ENCODE results near the gene ACAP3.

Gene ACAP3

DNA sequence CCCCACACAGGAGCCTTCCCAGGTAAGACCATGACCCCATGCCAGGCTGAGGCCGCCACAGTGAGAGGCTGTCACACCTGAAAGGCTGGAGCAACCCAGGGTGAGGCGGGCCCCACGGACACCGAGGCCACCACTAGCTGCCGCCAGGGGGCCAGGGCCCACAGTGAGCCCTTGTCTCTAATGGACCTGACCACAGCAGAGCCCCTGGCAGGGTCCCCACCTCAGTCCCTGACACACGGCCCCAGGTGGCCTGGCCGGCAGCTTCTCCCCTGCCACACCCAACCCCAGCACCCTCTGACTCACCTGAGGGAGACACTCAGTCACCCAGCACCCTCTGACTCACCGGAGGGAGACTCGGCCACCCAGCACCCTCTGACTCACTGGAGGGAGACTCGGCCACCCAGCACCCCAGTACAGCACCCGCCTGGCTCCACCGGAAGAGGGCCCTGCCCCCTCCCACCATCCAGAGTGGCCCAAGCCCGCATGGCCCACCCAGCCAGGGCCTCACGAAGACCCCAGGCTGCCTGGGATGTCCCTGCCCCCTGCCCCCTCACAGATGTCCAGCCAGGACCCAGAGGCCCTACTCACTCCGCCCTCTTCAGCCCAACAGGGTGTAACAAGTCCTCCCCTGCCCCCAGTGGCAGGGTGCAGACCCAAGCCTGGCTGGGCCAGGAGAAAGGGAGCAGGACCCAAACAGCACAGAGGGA is 37.1 kb upstream of the ACAP3 start:
- DNase-seq, result no peak

DNA sequence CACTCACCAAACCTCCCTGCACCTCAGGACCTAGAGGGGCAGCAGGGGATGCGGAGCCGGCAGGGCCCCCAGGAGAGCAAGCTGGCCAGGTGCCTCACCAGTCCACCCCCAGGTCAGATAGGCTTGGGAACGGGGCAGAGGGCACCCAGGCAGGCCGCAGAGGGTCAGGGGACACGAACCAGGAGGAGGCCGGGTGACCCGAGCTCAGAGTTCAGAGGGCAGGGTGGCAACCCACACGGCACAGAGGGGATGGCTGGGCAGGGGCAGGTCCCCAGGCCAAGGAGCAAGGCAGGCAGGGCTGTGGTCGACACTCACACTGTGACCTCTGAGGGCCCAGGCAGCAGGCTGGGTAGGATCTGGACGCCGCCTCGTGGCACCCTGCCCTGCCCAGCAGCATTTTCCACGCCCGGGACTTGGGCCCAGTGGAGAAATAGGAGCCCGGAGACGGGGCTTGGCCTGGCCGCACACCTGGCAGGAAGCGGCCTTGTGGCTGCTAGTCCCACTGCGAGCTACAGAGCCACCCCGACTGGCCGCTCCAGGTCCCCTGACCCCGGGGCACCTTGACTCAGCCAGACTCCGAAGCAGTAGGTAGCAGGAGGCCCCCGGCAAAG is 36.2 kb upstream of the ACAP3 start:
- DNase-seq, result no peak

DNA sequence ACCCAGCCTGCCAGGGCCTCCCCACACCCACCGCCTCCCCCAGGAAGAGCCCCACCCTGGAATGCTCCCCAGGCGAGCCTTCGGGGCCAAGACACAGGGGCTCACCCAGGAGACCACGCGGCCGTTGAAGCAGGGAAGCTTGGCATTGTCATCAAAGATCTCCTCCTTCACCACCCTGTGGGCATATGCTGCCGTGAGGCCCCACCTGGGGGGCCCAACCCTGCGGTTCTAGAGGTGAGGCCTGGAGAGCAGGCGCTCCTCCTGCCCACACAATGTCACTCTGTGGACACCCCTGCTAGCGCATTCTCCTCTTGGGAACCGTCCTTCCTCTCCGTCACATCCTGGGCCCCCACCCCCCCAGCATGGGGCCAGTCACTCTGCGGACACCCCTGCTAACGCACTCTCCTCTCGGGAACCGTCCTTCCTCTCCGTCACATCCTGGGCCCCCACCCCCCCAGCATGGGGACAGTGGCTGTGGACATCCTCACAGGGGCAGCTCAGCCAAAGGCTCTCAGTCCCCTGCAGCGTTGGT is 34.9 kb upstream of the ACAP3 start:
- no peak for DNase-seq

DNA sequence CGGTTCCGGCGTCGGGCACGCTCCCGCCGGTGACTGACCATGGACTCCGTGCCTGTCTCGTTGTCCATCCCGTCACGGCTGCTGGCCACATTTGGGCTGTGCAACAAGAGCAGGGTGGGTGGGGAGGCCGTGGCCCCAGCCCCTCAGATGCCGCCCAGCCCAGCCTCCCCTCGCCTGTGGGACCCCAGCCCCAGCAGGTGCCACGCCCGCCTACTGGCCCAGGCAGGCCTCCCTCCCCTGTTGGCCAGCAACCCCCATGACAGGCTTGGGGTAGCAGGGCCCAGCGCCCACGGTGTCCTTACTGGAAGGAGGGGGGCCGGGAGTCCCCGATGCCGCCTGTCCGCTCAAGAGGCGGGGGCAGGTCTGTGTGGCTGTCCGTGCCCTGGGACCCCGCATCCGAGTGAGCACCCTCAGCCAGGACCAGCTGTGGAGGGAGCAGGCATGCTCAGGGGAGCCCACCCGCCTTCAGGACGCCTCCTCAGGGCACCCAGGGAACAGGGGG is 34.4 kb upstream of the ACAP3 start:
- DNase-seq, result no peak

DNA sequence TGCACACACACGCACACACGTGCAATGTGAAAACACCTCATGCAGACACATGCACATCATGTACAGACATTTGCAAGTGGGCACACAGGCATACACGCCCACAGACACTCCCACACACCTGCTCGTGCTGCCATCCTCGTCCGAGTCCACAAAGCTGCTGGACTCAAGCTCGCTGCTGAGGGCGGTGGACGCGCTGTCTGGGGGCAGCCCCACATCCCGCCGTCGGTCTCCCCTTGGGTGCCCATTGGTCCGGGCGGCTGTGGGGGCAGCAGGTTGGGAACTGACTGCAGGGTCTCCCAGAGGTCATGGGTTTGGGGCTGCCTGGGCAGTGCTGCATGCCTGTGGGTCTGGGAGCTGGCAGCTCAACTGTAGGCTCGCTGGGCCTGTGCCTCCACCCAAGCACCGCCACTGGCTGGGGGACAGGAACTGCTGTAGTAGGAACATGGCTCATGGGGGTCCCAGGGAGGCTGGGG is 33.9 kb upstream of the ACAP3 start:
- no peak for DNase-seq

DNA sequence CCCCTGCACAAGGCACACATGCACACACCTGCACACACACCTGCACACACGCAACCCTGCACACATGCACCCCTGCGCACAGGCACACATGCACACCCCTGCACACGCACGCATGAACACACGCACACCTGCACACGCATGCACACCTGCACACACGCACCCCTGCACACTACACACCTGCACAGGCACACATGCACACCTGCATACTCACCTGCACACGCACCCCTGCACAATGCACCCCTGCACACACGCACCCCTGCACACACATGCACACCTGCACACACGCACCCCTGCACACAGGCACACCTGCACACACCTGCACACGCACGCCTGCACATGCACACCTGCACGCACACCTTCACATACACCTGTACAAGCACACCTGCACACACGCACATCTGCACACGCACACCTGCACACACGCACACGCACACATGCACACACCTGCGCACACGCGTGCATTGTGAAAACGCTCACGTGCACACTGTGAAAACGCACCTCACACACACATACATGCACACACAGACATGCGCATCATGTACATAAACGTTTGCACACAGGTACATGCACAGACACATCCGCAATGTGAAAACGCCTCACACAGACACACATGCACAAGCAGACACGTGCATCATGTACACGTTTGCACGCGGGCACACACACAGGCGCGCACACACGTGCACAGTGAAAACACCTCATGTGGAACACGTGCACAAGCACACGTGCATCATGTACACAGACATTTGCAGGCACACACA is 33.2 kb upstream of the ACAP3 start:
- DNase-seq, result no peak

DNA sequence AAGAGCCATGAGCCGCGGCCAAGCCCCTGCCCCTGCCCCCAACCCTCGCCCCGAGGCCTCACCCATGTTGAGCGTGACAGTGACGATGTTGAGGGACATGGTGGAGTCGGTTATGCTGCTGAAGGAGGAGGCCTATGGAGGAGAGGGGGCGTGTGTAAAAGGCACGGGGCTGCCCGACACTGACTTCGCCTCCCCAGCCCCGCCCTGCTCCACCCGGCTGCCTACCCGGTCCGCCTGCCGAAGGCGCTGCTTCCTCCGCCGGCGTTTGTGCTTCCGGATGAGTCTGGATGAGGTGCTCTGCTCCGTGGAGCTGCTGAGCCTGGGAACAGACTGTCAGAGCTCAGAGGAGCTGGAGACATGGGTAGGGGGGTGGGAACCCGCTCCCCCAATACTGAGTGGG is 32.5 kb upstream of the ACAP3 start:
- no peak for DNase-seq

DNA sequence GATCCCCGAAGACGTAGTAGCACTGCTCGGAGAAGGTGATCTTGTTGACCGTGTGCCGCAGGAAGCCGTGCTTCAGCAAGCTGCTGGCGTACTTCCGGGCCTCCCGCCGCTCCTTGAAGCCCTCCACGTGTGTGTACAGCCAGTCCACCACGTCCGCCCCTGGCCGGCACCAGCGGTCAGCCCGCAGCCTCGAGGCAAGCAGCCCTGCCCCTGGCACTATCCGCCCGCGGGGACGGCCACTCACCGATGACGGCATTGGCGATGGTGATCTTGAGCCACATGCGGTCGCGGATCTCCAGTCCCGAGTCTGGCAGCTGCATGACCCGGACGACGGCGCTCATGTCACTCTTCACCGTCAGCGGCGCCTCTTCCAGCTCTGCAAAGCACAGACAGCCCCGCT is 30.5 kb upstream of the ACAP3 start:
- DNase-seq, result no peak

DNA sequence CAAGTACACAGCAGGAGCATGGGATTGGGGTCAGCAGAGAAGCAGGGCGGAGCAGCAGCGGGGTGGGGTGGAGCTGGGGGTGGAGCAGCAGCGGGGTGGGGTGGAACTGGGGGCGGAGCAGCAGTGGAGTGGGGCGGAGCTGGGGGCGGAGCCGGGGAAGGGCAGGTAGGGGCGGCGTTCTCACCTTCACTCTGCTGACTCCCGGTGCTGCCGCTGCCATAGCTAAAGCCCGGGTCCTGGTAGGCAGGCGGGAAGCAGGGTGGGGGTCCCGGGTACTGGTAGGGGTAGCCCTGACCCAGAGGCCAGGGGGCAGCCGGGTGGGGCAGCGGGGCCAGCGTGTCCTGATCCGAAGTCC is 30.0 kb upstream of the ACAP3 start:
- no peak for DNase-seq

DNA sequence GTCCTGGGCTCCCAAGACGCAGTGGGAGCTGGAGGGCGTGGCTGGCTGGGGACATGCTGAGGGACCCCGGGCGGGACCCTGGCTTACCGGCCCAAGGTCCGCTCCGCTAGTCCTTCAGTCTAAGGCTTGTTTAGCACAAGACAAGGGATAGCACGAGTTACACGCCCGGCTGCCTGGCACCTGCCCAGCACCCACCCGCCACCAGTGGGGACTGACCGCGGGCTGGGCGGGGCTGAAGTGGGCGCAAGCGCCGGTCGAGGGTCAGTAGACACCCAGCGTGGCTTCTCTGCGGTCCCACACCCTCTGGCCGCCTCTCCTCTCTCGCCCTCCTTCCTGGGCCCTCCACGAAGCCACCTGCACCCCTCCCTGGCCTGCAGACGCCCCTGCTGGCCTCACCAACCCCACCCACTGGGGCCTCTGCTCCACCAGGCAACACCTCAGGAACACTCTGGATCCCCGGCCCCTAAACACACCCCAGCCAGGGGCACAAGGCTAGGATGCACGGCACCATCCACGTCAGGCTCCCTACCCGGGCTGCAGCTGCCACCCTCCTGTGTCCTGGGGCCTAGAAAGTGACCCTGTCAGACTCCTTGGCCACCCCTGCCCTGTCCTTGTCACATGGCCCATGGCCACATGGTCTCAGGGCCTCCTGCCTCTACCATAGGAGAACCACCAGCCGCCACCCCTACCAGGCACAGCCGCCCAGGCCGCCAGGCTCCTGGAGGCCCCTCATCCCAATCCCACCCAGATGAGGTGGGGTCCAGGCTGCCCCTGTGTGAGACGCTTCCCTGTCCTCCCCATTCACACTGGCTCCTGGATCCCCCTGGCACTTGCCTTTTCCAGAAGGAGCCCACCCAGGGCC is 29.4 kb upstream of the ACAP3 start:
- no peak for DNase-seq

DNA sequence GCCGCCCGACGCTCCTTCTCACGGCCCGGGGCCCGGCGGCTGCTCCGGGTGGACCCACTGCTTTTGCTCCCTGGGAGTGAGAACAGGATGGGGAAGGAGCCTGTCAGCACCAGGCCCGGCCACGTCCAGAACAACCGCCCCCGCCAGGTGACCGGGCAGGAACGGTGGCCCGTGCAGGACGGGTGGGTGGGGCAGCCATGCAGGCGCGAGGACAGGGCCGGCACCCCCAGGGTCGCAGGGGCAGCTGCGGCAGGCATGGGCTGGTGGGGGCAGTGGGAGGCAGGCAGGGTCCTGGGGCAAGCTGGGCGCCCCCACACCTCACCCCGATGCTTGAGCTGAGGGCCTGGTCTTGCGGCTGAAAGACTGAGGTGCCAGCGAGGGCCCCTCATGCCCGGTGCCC is 28.7 kb upstream of the ACAP3 start:
- no peak for DNase-seq

DNA sequence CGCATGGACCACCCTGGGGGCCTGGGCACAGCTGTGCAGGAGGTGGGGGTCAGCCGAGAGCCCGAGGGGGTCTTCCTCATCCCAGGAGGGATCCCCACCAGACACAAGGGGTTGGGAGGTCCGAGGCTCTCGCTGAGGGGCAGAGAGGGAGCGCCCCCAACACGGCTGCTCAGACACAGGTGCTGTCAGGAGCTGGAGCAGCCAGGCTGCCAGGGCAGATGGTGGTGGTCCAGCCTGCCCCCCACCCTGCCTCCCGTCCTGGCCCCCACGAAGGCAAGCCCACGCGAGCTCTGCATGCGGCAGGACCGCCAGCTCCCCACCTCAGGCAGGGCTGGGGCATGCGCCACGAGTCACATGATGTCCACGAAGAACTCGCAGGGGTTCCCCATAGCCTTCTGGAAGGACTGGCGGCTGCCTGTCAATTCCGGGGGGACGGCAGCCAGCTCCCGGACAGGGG is 28.1 kb upstream of the ACAP3 start:
- no peak for DNase-seq

DNA sequence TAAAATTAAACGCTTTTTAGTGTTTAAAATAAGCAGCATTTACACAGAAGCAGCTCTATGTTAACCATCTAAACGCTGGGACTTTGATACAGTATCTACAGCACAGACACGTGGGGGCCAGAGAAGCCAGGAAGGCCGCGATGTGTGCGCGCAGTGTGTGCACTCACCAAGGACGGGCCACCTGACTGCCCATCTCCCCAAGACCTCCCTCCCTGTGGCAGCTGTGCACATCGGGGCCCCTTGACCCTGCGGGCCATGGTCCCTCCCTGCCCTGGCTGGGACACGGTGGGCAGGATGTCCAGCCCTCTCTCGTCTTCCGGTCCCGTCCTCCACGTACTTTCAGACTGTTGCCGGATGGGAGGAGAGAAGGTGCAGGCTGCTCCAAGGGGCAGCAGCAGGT is 27.6 kb upstream of the ACAP3 start:
- no peak for DNase-seq

DNA sequence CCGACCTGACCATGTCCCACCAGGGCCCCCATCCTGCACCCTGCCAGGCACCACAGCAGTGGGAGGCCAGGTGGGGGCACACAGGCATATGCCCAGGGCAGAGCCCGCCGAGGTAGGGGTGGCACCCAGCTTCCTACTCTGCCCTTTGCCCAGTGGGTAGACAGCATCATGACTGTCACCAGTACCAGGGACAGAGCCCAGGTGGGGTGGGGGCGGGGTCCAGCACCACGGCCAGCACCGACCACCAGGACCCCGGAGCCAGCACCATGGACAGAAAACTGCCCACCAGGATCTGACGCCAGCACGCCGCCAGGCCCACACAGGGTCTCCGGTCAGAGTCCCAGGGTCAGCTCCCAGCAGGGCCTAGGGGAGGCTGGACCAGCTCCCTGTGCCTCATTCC is 27.1 kb upstream of the ACAP3 start:
- no peak for DNase-seq

DNA sequence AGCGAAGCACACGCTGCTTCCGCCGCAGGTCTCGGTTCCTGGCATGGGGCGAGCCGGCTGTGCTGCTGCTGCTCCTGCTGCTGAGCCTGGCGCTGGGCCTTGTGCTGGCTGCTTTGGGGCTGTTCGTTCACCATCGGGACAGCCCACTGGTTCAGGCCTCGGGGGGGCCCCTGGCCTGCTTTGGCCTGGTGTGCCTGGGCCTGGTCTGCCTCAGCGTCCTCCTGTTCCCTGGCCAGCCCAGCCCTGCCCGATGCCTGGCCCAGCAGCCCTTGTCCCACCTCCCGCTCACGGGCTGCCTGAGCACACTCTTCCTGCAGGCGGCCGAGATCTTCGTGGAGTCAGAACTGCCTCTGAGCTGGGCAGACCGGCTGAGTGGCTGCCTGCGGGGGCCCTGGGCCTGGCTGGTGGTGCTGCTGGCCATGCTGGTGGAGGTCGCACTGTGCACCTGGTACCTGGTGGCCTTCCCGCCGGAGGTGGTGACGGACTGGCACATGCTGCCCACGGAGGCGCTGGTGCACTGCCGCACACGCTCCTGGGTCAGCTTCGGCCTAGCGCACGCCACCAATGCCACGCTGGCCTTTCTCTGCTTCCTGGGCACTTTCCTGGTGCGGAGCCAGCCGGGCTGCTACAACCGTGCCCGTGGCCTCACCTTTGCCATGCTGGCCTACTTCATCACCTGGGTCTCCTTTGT is 26.0 kb upstream of the ACAP3 start:
- DNase-seq, result no peak

DNA sequence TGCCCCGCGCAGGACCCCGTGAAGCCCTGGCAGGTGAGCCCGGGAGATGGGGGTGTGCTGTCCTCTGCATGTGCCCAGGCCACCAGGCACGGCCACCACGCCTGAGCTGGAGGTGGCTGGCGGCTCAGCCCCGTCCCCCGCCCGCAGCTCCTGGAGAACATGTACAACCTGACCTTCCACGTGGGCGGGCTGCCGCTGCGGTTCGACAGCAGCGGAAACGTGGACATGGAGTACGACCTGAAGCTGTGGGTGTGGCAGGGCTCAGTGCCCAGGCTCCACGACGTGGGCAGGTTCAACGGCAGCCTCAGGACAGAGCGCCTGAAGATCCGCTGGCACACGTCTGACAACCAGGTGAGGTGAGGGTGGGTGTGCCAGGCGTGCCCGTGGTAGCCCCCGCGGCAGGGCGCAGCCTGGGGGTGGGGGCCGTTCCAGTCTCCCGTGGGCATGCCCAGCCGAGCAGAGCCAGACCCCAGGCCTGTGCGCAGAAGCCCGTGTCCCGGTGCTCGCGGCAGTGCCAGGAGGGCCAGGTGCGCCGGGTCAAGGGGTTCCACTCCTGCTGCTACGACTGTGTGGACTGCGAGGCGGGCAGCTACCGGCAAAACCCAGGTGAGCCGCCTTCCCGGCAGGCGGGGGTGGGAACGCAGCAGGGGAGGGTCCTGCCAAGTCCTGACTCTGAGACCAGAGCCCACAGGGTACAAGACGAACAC is 25.2 kb upstream of the ACAP3 start:
- no peak for DNase-seq

DNA sequence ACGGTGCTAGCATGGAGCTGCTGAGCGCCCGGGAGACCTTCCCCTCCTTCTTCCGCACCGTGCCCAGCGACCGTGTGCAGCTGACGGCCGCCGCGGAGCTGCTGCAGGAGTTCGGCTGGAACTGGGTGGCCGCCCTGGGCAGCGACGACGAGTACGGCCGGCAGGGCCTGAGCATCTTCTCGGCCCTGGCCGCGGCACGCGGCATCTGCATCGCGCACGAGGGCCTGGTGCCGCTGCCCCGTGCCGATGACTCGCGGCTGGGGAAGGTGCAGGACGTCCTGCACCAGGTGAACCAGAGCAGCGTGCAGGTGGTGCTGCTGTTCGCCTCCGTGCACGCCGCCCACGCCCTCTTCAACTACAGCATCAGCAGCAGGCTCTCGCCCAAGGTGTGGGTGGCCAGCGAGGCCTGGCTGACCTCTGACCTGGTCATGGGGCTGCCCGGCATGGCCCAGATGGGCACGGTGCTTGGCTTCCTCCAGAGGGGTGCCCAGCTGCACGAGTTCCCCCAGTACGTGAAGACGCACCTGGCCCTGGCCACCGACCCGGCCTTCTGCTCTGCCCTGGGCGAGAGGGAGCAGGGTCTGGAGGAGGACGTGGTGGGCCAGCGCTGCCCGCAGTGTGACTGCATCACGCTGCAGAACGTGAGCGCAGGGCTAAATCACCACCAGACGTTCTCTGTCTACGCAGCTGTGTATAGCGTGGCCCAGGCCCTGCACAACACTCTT is 24.5 kb upstream of the ACAP3 start:
- no peak for DNase-seq

DNA sequence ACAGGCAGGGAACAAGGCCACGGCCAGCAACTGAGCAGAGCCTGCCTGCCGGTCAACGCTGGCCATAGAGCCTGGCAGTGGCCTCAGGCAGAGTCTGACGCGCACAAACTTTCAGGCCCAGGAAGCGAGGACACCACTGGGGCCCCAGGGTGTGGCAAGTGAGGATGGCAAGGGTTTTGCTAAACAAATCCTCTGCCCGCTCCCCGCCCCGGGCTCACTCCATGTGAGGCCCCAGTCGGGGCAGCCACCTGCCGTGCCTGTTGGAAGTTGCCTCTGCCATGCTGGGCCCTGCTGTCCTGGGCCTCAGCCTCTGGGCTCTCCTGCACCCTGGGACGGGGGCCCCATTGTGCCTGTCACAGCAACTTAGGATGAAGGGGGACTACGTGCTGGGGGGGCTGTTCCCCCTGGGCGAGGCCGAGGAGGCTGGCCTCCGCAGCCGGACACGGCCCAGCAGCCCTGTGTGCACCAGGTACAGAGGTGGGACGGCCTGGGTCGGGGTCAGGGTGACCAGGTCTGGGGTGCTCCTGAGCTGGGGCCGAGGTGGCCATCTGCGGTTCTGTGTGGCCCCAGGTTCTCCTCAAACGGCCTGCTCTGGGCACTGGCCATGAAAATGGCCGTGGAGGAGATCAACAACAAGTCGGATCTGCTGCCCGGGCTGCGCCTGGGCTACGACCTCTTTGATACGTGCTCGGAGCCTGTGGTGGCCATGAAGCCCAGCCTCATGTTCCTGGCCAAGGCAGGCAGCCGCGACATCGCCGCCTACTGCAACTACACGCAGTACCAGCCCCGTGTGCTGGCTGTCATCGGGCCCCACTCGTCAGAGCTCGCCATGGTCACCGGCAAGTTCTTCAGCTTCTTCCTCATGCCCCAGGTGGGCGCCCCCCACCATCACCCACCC is 23.6 kb upstream of the ACAP3 start, which contains the start of gene TAS1R3:
Gene TAS1R3, plus strand, starts transcription at position 213 of the 898 bp plus-strand sequence. Its CDS starts 66 bp downstream, at position 279.
- no peak for DNase-seq

DNA sequence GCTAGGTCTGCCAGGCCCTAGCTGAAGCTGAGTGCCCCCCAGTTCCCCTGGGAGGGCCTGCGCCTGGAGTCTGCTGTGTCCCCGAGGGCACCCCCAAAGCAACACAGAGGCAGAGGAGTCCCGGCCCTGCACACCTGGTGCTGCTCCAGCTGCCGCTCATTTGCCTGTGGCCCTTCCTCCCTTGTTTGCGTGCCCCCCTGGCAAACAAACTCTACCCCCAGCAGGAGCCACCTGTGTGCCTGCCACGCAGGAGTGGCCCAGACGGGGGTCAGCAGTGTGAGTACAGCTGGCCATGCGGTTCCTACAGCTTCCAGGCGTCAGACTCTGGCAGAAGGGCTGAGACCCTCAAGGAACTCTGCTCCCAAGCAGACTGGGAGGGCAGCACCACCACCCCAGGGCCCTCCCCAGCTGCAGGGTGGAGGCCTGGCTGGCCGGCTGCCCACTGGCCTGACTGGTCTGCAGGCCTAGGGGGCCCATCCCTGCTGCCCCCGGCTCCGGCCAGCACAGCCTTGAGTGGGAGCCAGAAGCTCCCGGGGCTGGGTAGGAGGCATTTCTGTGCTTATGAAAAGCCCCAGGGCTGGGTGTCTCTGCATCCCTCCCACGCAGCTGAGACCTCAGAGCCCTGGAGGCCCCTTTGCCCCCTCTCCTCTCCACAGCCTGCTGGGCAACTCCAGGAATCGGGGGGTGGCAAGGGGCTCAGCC is 22.8 kb upstream of the ACAP3 start:
- DNase-seq, result no peak
